ENCODE data around the gene MX2.
"Not testable (repeated sequence)": the region's sequence is repeated elsewhere in the genome, so short reads cannot be mapped to it uniquely, and the experiment has no call there.

MX2 gene

DNA sequence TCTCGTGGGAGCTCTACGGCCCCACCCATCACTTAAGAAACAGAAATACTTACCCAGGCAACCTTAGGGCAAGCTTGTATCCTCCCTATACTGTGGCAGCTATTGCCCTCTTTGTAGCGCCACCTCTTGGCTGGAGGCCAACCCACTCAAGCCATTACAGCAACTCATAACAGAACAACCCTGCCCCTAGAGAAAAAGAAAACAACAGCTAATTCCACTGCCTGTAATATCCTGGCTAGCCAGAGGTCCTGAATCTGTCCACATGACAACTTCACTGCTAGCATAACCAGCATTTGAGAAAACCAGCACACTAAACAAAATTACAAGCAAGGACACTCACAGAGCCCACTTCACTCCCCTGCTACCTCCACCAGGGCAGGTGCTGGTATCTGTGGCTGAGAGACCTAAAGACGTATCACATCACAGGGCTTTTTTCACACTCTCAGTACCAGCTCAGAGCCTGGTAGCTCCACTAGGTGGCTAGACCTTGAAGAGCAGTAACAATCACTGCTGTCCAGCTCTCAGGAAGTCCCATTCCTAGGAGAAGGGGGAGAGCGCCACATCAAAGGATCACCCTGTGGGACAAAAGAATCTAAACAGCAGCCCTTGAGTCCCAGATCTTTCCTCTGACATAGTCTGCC lies 49.7 kb downstream of the MX2 start:
- no peak overlapping the region for H3K4me3 ChIP-seq (ENCODE audit: low read depth, low read length)

DNA sequence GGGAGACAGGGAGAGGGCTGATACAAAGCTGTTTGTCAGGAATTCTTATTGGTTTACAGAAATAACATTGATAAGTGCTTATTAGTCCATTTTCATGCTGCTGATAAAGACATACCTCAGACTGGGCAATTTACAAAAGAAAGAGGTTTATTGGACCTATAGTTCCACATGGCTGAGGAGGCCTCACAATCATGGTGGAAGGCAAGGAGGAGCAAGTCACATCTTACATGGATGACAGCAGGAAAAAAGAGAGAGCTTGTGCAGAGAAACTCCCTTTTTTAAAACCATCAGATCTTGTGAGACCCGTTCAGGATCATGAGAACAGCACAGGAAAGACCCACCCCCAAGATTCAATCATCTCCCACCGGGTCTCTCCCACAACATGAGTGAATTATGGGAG lies 55.7 kb downstream of the MX2 start:
- not testable (repeated sequence) for H3K4me3 ChIP-seq (ENCODE audit: low read depth, low read length); DNase-seq (ENCODE audit: low read depth)

More for the DNA sequence above, 49.7 kb downstream of the MX2 start:
- DNase-seq (ENCODE audit: low read depth) = no peak
- TF ChIP-seq, protein P1, sequence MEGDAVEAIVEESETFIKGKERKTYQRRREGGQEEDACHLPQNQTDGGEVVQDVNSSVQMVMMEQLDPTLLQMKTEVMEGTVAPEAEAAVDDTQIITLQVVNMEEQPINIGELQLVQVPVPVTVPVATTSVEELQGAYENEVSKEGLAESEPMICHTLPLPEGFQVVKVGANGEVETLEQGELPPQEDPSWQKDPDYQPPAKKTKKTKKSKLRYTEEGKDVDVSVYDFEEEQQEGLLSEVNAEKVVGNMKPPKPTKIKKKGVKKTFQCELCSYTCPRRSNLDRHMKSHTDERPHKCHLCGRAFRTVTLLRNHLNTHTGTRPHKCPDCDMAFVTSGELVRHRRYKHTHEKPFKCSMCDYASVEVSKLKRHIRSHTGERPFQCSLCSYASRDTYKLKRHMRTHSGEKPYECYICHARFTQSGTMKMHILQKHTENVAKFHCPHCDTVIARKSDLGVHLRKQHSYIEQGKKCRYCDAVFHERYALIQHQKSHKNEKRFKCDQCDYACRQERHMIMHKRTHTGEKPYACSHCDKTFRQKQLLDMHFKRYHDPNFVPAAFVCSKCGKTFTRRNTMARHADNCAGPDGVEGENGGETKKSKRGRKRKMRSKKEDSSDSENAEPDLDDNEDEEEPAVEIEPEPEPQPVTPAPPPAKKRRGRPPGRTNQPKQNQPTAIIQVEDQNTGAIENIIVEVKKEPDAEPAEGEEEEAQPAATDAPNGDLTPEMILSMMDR (IDR thresholded peaks at IDR 0.05; ENCODE audit: low read depth, low read length, missing control alignments) = peak; percentile 48

DNA sequence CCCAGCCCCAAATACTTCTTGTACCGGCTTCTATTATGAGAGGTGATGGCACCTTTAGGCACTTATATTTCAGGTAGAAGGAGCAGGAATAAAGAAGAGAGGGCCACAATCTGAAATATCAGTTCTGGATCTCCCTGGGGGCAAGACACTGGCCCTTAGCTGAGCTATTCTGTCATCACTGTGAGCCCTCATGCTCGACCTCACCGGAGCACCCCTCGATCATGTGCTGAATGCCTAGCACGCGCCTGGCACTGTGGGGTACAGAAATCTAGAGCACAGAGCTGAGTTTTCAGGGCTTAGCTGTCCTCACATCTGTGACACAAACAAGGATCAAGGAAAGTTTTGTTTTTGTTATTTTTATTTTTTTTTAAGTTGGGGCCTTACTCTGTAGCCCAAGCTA lies 56.6 kb downstream of the MX2 start:
- no peak overlapping the region for H3K4me3 ChIP-seq (ENCODE audit: low read depth, low read length)
- TF ChIP-seq, protein P1 (IDR thresholded peaks at IDR 0.05; ENCODE audit: low read depth, low read length, missing control alignments) = no peak
- DNase-seq (ENCODE audit: low read depth) = no peak

DNA sequence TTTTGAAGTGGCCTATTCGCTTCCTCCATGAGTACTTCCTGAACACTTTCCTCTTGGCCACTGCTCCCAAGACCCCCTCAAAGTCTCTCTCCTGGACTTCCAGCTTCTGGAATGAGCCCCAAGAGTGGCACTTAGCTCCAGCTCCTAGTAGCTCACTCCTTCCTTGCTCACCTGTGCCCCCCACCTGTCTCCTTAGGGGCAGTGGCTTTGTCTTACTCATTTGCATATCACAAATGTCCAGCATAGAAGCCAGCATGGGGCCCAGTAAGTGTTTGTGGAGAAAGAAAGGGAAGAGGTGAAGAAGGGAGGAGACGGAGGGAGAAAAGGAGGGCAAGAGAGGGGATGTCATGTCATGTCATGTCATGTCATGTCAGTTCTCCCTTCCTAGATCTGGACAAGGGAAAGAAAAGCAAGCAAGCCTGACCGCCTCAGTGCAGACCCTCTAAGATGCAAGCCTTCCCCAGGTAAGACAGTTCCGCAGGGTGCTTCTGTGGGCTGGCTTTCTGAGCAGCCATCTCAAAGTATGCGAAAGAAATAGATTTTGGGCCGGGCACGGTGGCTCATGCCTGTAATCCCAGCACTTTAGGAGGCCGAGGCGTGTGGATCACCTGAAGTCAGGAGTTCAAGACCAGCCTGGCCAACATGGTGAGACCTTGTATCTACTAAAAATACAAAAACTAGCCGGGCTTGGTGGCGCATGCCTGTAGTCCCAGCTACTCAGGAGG lies 57.3 kb downstream of the MX2 start:
- TF ChIP-seq, protein P1 (IDR thresholded peaks at IDR 0.05; ENCODE audit: low read depth, low read length, missing control alignments) = no peak
- H3K4me3 ChIP-seq (ENCODE audit: low read depth, low read length) = no peak overlapping the region
- DNase-seq (ENCODE audit: low read depth) = no peak

DNA sequence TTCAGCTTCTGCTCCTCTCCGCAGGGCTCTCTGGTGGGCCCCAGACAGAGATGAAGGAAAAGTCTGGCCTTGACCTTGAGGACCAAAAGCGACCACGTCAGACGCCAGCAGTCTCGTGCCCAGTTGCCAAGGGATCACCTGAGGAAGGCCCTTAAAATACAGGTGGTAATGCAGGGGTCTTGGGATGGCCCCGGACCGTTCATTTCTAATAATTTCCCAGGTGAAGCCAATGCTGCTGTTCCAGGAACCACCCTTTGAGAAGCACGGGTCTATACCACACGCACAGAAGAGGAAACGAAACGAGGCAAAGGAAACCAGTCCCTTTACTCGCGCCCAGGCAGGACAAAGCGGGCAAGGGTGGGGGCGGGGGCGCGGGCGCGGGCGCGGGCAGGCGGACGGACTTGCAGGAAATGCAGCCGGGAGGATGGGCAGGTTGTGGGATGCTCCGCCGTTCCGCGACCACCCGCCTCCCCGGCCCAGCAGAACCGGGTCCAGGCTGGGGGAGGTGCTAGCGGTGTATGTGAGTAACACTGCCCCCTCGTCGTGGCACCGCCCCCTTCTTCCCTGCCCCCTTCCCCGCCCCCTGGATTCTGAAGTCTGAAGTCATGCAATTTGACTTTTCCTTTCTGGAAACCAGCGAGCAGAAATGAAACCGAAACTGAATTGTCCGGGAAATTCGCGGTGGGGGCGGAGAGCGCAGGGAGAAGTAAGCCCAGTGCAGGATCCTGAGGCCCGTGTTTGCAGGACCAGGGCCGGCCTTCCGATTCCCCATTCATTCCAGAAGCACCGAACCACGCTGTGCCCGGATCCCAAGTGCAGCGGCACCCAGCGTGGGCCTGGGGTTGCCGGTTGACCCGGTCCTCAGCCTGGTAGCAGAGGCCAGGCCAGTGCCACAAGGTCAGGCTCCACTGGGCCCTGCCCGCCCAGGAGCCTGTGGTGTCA lies 58.4 kb downstream of the MX2 start:
- H3K4me3 ChIP-seq (ENCODE audit: low read depth, low read length) = peak overlapping the region; percentile 51
- TF ChIP-seq, protein P1 (IDR thresholded peaks at IDR 0.05; ENCODE audit: low read depth, low read length, missing control alignments) = no peak
- DNase-seq (ENCODE audit: low read depth) = no peak

DNA sequence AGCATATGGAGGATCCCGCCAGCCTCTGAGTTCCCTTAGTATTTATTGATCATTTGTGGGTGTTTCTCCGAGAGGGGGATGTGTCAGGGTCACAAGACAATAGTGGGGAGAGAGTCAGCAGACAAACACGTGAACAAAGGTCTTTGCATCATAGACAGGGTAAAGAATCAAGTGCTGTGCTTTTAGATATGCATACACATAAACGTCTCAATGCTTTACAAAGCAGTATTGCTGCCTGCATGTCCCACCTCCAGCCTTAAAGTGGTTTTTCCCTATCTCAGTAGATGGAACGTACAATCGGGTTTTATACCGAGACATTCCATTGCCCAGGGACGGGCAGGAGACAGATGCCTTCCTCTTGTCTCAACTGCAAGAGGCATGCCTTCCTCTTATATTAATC lies 59.2 kb downstream of the MX2 start:
- not testable (repeated sequence) for H3K4me3 ChIP-seq (ENCODE audit: low read depth, low read length); DNase-seq (ENCODE audit: low read depth)

DNA sequence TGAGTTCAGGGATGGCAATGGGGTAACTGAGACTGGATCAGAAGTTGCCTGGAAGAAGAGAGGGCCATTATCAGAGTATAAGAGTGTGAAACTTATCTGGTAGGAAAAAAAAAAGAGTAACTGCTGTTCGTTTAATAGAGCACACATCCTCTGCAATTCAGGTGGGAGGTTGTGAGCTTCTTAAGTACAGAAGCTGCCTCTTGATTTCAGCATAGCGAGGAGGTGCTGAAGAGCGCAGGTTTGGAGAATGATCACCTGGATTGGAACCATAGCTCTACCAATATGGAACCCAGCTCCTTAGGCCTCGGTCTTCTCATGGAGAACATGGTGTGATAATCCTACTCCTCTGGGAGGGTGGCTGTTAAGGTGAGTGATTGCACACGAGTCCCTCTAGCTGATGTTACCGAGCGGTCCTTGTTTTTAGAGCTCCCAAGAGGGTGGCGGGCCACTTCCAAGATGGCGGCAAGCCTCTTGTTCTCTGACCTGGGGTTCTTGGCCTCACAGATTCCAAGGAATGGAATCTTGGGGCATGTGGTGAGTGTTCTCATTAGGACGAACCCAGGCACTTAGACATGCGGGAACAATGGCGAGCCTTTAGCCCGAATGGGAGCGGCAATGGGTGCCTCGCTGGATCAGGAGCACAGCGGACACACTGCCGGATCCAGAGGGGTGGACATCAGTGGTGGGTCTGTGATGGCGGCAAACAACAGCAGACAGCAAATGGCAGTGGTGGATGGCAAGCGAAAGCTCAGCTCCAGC lies 60.9 kb downstream of the MX2 start:
- no peak for DNase-seq (ENCODE audit: low read depth)
- TF ChIP-seq, protein P1 (IDR thresholded peaks at IDR 0.05; ENCODE audit: low read depth, low read length, missing control alignments) = no peak
- no peak overlapping the region for H3K4me3 ChIP-seq (ENCODE audit: low read depth, low read length)

DNA sequence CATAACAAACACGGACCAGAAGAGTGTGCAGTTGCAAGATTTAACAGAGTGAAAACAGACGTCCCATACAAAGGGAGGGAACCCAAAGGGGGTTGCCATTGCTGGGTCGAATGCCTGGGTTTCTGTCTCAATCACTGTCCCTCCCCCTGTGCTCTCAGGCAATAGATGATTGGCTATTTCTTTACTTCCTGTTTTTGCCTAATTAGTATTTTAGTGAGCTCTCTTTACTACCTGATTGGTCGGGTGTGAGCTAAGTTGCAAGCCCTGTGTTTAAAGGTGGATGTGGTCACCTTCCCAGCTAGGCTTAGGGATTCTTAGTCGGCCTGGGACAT lies 61.4 kb downstream of the MX2 start:
- H3K4me3 ChIP-seq (ENCODE audit: low read depth, low read length); DNase-seq (ENCODE audit: low read depth): not testable (repeated sequence)

All from GM12864 (cell line).